Measurements from ENCODE around the gene CHRNA4. TPM values are rescaled to one million over a fixed set of nuclear protein-coding genes. Genes with fewer than 3 reads are reported as not detected.
"Not testable (repeated sequence)": the region's sequence is repeated elsewhere in the genome, so short reads cannot be mapped to it uniquely, and the experiment has no call there.

Gene CHRNA4
- total RNA-seq, 1 experiment from 2014 or later = not detected

GRCh38 chr20:63310265-63310991 is 50.7 kb downstream of the CHRNA4 start:
- in situ Hi-C loops (cut with HindIII; ENCODE audit: low pct_unique_long_range_greater_than_20kb, low sequenced_read_pairs) = no loop called here
- no peak for DNase-seq (ENCODE audit: low read depth)

GRCh38 chr20:63309261-63310071 is 51.7 kb downstream of the CHRNA4 start:
- in situ Hi-C loops (cut with HindIII; ENCODE audit: low pct_unique_long_range_greater_than_20kb, low sequenced_read_pairs) = no loop called here
- DNase-seq (ENCODE audit: low read depth) = no peak

- in situ Hi-C loops (cut with HindIII; ENCODE audit: low pct_unique_long_range_greater_than_20kb, low sequenced_read_pairs) = no loop called here
- no peak for DNase-seq (ENCODE audit: low read depth)
Measured at GRCh38 chr20:63308218-63308911, 52.8 kb downstream of the CHRNA4 start.

- DNase-seq (ENCODE audit: low read depth) = no peak
- in situ Hi-C loops (cut with HindIII; ENCODE audit: low pct_unique_long_range_greater_than_20kb, low sequenced_read_pairs) = no loop called here
Measured at GRCh38 chr20:63307538-63308217, 53.5 kb downstream of the CHRNA4 start.

- DNase-seq (ENCODE audit: low read depth) = no peak
- in situ Hi-C loops (cut with HindIII; ENCODE audit: low pct_unique_long_range_greater_than_20kb, low sequenced_read_pairs) = no loop called here
Measured at GRCh38 chr20:63306673-63307537, 54.2 kb downstream of the CHRNA4 start.

GRCh38 chr20:63305933-63306672 is 55.0 kb downstream of the CHRNA4 start:
- in situ Hi-C loops (cut with HindIII; ENCODE audit: low pct_unique_long_range_greater_than_20kb, low sequenced_read_pairs); DNase-seq (ENCODE audit: low read depth): not testable (repeated sequence)

GRCh38 chr20:63305393-63305792 is 55.8 kb downstream of the CHRNA4 start:
- in situ Hi-C loops (cut with HindIII; ENCODE audit: low pct_unique_long_range_greater_than_20kb, low sequenced_read_pairs) = no loop called here
- no peak for DNase-seq (ENCODE audit: low read depth)

- no peak for DNase-seq (ENCODE audit: low read depth)
- in situ Hi-C loops (cut with HindIII; ENCODE audit: low pct_unique_long_range_greater_than_20kb, low sequenced_read_pairs) = no loop called here
Measured at GRCh38 chr20:63303095-63303666, 58.0 kb downstream of the CHRNA4 start.

- in situ Hi-C loops (cut with HindIII; ENCODE audit: low pct_unique_long_range_greater_than_20kb, low sequenced_read_pairs) = no loop called here
- DNase-seq (ENCODE audit: low read depth) = no peak
Measured at GRCh38 chr20:63301671-63302070, 59.5 kb downstream of the CHRNA4 start.

- in situ Hi-C loops (cut with HindIII; ENCODE audit: low pct_unique_long_range_greater_than_20kb, low sequenced_read_pairs) = loop anchor here (25.0 kb wide), 2 partner anchors 88 to 288 kb away; no protein-coding TSS in a partner anchor
- DNase-seq (ENCODE audit: low read depth) = no peak
Measured at GRCh38 chr20:63298731-63299312, 62.3 kb downstream of the CHRNA4 start.

GRCh38 chr20:63297796-63298572 is 63.2 kb downstream of the CHRNA4 start:
- no peak for DNase-seq (ENCODE audit: low read depth)
- in situ Hi-C loops (cut with HindIII; ENCODE audit: low pct_unique_long_range_greater_than_20kb, low sequenced_read_pairs) = loop anchor here (25.0 kb wide), 2 partner anchors 89 to 289 kb away; no protein-coding TSS in a partner anchor

GRCh38 chr20:63297371-63297781 is 63.8 kb downstream of the CHRNA4 start:
- in situ Hi-C loops (cut with HindIII; ENCODE audit: low pct_unique_long_range_greater_than_20kb, low sequenced_read_pairs) = loop anchor here (25.0 kb wide), 2 partner anchors 90 to 290 kb away; no protein-coding TSS in a partner anchor
- no peak for DNase-seq (ENCODE audit: low read depth)

GRCh38 chr20:63296531-63297299 is 64.4 kb downstream of the CHRNA4 start:
- in situ Hi-C loops (cut with HindIII; ENCODE audit: low pct_unique_long_range_greater_than_20kb, low sequenced_read_pairs) = loop anchor here (25.0 kb wide), 2 partner anchors 91 to 291 kb away; no protein-coding TSS in a partner anchor
- no peak for DNase-seq (ENCODE audit: low read depth)

GRCh38 chr20:63295846-63296245 is 65.3 kb downstream of the CHRNA4 start:
- in situ Hi-C loops (cut with HindIII; ENCODE audit: low pct_unique_long_range_greater_than_20kb, low sequenced_read_pairs) = loop anchor here (25.0 kb wide), 2 partner anchors 91 to 291 kb away; no protein-coding TSS in a partner anchor
- DNase-seq (ENCODE audit: low read depth) = no peak
